Stimulated activated CD8-positive, alpha-beta memory T cell treated with anti-CD3 and anti-CD28 coated beads, Interleukin-4, amount 100 ng/mL, for 4 hours (primary cell): ENCODE results near the gene PRKRIP1.
"Not testable (repeated sequence)": the region's sequence is repeated elsewhere in the genome, so short reads cannot be mapped to it uniquely, and the experiment has no call there.

Experiments
- DNase-seq, 2 donors: peaks; one replicate each; pipeline ENCODE4 v3.0.0-alpha.2; 2020; ENCODE audit warnings: low read depth in 2 of 2, low spot score in 1 of 2

The PRKRIP1 gene

GRCh38 chr7:102403563-102403962, 7.4 kb downstream of the PRKRIP1 start:
- no peak for DNase-seq

DNA sequence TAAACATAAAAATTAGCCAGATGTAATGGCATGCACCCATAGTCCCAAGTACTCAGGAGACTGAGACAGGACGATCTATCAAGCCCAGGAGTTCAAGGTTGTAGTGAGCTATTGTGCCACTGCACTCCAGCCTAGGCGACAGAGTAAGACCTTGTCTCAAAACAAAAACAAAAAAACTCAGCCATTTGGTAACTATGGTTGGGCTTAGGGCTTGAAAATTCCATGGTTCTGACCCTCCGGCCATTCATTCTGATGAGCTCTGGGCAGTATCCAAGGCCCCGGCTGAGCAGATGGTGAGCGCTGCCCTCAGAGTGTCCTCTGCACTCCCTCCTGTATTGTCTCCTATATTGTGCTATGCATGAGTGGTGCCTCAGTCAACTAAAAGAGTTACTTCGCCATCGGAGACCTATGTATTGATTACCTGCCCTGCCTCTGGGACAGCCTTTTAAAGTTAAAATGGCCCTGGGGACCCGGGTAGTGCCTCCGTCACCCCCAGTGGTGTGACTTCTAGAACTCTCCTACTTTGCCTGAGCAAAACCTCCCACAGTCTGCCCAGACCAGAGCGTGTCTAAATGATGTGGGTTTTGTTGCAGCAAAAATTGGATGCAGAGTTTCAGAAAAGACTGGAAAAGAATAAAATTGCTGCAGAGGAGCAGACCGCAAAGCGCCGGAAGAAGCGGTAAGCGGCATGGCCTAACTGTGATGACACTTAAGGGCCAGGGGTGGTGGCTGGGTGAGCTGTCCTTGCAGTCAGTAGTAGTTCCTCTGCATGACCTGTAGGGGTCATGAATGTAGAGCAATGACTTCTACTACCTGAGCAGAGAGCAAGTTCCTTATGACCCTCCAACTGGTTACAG, 8.1 kb downstream of the PRKRIP1 start:
- no peak for DNase-seq

DNA sequence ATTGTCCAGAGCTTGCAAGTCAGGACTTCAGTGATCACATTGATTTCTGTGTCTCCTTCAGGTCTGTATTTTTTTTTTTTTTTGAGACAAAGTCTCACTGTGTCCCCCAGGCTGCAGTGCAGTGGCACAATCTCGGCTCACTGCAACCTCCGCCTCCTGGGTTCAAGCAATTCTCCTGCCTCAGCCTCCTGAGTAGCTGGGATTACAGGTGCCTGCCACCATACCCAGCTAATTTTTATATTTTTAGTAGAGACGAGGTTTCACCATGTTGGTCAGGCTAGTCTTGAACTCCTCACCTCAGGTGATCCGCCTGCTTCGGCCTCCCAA, 8.7 kb downstream of the PRKRIP1 start:
- not testable (repeated sequence) for DNase-seq

- DNase-seq: no peak
Measured at GRCh38 chr7:102407910-102408309, 11.7 kb downstream of the PRKRIP1 start.

- not testable (repeated sequence) for DNase-seq
Measured at GRCh38 chr7:102408530-102408929, 12.4 kb downstream of the PRKRIP1 start.

DNA sequence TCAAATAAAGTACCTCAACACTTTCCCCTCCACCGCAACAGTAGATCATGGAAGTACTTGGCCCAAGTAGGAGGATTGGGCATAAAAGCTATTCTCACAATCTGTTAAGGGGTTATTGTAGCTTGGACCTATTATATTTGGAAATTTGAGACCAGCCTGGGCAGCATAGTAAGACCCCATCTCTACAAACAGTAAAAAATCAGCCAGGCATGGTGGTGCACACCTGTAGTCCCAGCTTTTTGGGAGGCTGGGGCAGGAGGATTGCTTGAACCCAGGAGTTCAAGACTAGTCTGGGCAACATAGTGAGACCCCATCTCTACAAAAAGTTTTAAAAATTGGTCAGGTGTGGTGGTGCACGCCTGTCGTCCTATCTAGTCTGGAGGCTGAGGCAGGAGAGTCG, 13.2 kb downstream of the PRKRIP1 start:
- no peak for DNase-seq

- no peak for DNase-seq
Measured at GRCh38 chr7:102410123-102410522, 14.0 kb downstream of the PRKRIP1 start.

DNA sequence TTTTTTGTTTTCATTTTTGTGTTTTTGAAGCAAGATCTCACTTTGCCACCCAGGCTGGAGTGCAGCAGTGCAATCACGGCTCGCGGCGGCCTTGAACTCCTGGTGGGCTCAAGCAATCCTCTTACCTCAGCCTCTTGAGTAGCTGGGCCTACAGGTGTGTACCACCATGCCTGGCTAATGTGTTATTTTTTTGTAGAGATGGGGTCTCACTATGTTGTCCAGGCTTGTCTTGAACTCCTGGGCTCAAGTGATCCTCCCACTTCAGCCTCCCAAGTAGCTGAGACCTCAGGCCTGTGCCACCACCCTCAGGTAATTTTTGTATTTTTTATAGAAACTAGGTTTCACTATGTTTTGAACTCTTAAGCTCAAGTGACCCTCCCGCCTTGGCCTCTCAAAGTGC, 14.8 kb downstream of the PRKRIP1 start:
- DNase-seq: no peak

GRCh38 chr7:102412548-102412947, 16.4 kb downstream of the PRKRIP1 start:
- DNase-seq: no peak

GRCh38 chr7:102413091-102413490, 16.9 kb downstream of the PRKRIP1 start:
- DNase-seq: no peak

DNA sequence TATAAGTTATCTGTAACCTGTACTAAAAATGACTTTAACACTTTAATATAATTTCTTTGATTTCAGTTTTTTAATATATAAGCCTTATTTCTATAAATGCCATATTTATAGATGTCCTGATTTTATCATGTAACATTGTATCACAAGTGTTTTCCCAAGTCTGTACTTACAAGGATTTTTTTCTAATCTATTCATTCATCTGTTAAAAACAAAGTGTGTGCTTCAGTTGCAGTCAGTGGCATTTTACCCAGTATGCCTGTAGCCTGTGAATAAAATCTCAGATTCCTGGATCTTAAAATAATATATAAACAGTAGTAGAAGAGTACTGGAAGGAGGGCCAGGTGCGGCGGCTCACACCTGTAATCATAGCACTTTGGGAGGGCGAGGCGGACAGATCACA, 17.4 kb downstream of the PRKRIP1 start:
- DNase-seq: no peak

- no peak for DNase-seq
Measured at GRCh38 chr7:102415685-102416225, 19.6 kb downstream of the PRKRIP1 start.

GRCh38 chr7:102416406-102416805, 20.2 kb downstream of the PRKRIP1 start:
- no peak for DNase-seq

DNA sequence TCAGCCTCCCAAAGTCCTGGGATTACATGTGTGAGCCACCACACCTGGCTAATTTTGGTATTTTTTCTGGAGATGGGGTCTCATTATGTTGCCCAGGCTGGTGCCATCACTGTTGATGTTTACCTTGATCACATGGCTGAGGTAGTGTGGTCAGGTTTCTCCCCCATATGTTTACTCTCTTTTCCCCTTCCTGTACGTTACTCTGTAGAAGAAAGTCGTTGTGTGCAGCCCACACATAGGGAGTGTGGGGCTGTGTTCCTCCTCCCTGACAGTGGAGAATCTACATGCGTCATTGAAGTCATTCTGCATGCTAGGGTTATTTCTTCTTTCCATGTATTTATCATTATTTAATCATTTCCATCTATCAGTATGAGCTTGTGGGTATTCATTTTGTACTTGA, 20.9 kb downstream of the PRKRIP1 start:
- DNase-seq: no peak

GRCh38 chr7:102418592-102418991, 22.4 kb downstream of the PRKRIP1 start:
- no peak for DNase-seq

GRCh38 chr7:102421706-102422240, 25.6 kb downstream of the PRKRIP1 start:
- DNase-seq: no peak

GRCh38 chr7:102424129-102424551, 28.0 kb downstream of the PRKRIP1 start:
- no peak for DNase-seq

DNA sequence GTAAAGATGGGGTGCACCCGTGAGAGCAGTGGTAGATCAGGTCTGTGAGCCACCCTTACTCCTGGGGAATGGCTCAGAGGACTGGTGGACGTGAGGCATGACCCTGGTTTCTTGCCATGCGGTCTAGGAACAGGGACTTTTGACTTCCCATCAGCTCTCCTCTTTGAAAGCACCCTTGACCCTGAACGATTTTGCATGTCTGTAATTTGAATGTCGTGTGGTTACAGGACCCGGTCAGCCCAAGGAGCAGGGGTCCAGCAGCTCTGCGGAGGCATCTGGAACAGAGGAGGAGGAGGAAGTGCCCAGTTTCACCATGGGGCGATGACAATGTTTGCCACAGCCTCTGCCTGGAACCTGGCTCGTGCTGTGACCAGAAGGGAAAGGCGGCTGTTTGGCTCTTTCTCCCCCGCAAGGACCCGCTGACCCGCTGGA, 28.6 kb downstream of the PRKRIP1 start:
- DNase-seq: no peak

DNA sequence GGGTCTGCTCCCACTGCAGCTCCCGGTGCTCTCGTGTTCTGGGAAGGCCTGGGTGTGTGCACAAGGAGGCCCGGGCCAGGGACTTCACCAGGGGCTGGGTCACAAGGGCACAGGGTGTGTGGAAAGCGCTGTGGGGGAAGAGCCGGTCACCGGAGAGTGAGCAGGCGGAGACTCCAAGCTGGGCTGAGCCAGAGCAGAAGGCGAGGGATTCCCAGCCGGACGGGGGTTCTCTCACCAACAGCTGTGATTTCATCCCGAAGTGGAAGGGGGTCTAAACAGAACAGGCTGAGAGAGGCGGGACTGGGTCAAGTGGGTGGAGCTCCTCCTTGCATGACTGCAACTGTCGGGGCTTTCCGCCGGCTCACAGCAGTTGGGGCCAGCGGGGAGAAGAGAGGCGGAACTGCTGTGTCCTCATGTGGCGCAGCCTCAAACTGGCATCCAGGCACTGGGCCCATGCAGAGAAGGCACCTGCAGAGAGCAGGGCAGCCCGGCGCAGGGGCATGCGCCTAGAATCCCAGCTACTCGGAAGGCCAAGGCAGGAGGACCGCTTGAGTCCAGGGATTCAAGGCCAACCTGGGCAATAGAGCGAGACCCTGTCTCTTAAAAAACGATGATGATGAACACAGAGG, 29.6 kb downstream of the PRKRIP1 start:
- peak; percentile 69 to 74 for DNase-seq

DNA sequence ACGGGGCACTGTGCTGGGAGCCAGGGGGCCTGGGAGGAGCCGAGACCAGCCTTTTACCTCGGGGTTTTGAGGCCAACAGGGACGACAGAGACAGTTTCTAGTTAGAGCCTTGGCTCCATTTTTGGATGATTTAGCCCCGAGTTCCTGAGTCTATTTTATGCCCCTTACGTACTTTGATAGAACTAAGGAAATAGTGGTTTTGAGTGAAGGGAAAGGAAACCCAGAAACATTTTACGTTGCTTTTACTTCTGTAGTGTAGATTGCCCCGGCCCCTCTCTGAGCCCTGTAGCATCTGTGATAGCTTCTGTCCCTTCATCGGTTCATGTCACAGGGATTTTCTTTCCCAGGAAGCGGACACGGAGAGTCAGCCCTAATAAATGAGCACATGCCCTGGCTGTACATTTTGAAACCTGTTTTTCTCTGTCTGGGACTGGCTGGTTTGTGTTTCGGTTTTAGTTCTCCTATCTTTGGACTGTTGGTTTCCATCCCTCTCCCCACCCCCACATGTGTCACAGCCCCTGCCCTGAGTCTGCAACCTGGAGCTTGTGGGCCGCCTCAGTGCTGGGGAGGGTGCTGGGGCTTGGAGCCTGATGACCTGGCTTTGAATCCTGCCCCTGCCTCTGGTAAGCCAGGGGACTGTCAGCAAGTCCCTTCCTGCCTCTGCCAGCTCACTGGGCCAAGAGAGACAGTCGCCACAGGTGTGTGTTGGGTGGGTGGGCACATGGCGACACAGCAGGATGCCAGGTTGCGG, 30.3 kb downstream of the PRKRIP1 start:
- peak; percentile 57 to 70 for DNase-seq

DNA sequence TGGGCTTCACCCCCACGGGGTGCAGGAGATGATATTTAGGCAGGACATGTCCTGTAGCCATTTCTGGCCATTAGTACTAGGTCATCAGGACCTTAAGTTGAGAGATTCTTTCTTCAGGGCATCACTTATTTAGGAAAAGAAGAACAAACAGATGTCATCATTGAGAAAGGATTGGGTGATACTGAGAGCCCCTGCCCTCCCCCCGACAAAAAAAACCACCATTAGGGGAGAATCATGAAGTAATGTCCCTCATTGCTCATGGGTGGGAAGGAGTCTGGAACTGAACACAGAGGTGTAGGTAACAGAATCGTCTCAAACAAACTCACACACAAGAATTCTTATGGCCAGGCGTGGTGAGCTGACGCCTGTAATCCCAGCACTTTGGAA, 30.8 kb downstream of the PRKRIP1 start:
- DNase-seq: no peak
